Stimulated activated CD4-positive, alpha-beta T cell treated with anti-CD3 and anti-CD28 coated beads, Interleukin-12 subunit alpha, Interleukin-12 subunit beta, amount 100 ng/mL, for 24 hours (primary cell): ENCODE measurements around the gene SCGB1D1.

Experiments
- DNase-seq, 2 experiments: peaks; one replicate each; pipeline ENCODE4 v3.0.0-alpha.2; 2020; ENCODE audit warnings: low read depth in 2 of 2

The SCGB1D1 gene

DNA sequence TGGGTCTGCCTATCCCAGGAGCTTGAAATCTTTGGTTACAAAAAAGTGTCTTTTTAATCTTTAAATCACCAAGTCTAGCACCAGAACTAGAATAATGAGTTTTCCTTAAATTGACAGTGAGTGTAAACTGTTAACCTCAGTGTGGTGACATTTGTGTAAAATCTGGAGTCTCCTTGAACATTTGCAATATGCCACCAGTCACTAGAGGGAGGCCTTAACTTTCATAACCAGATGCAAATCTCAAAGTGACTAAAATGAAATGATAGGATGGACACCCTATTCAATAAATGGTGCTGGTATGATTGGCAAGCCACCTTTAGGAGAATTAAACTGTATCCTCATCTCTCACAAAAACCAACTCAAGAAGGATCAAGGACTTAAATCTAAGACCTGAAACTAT lies 43.7 kb downstream of the SCGB1D1 start:
- DNase-seq = no peak

GRCh38 chr11:62236187-62236586 lies 46.2 kb downstream of the SCGB1D1 start:
- DNase-seq = no peak

DNA sequence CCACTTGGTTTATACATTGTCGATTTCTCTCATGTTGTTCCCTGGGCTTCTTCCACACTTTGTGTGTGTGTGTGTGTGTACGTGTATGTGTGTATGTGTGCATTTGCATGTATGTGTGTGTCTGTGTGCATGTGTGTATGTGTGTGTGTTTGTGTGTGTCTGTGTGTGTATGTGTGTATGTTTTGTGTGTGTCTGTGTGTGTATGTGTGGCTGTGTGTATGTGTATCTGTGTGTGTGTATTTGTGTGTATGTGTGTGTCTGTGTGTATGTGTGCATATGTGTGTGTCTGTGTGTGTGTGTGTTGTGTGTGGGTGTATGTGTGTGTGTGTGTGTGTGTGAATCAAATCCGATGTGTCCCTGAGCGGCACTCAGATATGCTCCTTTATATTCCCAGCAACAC lies 47.5 kb downstream of the SCGB1D1 start:
- DNase-seq = no peak

DNA sequence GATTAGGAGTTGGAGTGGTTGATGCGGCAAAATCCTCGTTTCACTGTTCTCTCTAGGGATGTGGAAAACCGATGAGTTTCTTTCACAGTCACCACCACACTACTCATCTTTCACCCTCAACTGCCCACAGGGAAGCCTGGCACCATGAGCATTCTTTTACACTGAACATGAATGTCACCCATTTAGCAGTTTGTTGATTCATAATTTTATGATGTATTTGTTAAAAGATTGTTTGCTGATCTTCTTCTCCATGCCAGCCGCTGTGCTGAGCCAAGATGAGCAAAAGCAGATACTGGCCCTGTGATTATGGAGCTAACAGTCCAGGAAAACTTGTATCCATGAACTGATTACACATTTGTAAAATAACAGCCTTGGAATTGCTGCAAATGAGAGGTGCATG lies 48.1 kb downstream of the SCGB1D1 start:
- no peak for DNase-seq

GRCh38 chr11:62241095-62241494 lies 51.1 kb downstream of the SCGB1D1 start:
- no peak for DNase-seq

- no peak for DNase-seq
Measured at GRCh38 chr11:62242021-62242420, 52.0 kb downstream of the SCGB1D1 start, which contains the start of gene SCGB1D2. Gene SCGB1D2 (plus strand): TSS chr11:62242239. CDS start chr11:62242308, 69 bp downstream.
